SU-DHL-6 (cell line): ENCODE measurements around the gene MACC1.

ENCODE experiments used
- H2AFZ ChIP-seq: fragments of 200-600 bp; sonication (generic); 2 replicates; pipeline ENCODE4 v1.6.1; 2014; ENCODE audit warnings: low read depth, mild to moderate bottlenecking, moderate library complexity, mixed read lengths, antibody characterized with exemption, low read length; ENCODE audit not compliant: severe bottlenecking
- H3F3A ChIP-seq: fragments of 200-600 bp; shearing (Covaris generic); 2 replicates; pipeline ENCODE4 v1.6.0; 2016; ENCODE audit warnings: antibody characterized with exemption, mild to moderate bottlenecking; ENCODE audit not compliant: insufficient read depth
- H3K27ac ChIP-seq: fragments of 200-600 bp; sonication (generic); 2 replicates; pipeline ENCODE4 v1.5.1; 2016; ENCODE audit warnings: low read depth, mild to moderate bottlenecking, low read length, moderate library complexity, mixed read lengths
- H3K27me3 ChIP-seq: fragments of 200-600 bp; sonication (generic), shearing (Covaris generic); 2 replicates; pipeline ENCODE4 v1.6.0; 2014; ENCODE audit warnings: mild to moderate bottlenecking, low read length
- H3K36me3 ChIP-seq: fragments of 200-600 bp; sonication (generic); 2 replicates; pipeline ENCODE4 v1.6.1; 2014; ENCODE audit warnings: mild to moderate bottlenecking, low read length, mixed read lengths
- H3K4me2 ChIP-seq: fragments of 300-600, 200-600 bp; shearing (Covaris generic), sonication (generic); 2 replicates; pipeline ENCODE4 v1.6.0; 2014; ENCODE audit warnings: low read length, low read depth, mild to moderate bottlenecking; ENCODE audit not compliant: poor library complexity, severe bottlenecking
- H3K4me3 ChIP-seq: fragments of 200-600 bp; sonication (generic); 2 replicates; pipeline ENCODE4 v1.5.1; 2014; ENCODE audit warnings: antibody characterized with exemption, low read length, mild to moderate bottlenecking, mixed read lengths; ENCODE audit not compliant: insufficient read depth, poor library complexity, severe bottlenecking
- H3K79me2 ChIP-seq: fragments of 200-600 bp; sonication (generic); 2 replicates; pipeline ENCODE4 v1.6.1; 2014; ENCODE audit warnings: mild to moderate bottlenecking, low read length, moderate library complexity; ENCODE audit not compliant: insufficient read depth
- H3K9ac ChIP-seq: fragments of 200-600 bp; sonication (generic); 2 replicates; pipeline ENCODE4 v1.7.0; 2014; ENCODE audit warnings: mild to moderate bottlenecking, low read length
- H3K9me2 ChIP-seq: fragments of 200-600 bp; sonication (generic); replicated peaks from 2 replicates; pipeline ENCODE4 v1.6.1; 2014; ENCODE audit warnings: low read length; ENCODE audit not compliant: insufficient read depth
- H3K9me3 ChIP-seq: fragments of 200-600 bp; sonication (generic); 2 replicates; pipeline ENCODE4 v1.6.1; 2014; ENCODE audit warnings: low read length, mixed read lengths; ENCODE audit not compliant: insufficient read depth
- H4K20me1 ChIP-seq: fragments of 200-600 bp; sonication (generic); 2 replicates; pipeline ENCODE4 v1.6.1; 2014; ENCODE audit warnings: low read depth, mild to moderate bottlenecking, antibody characterized with exemption, low read length, moderate library complexity, mixed read lengths
- CTCF ChIP-seq: fragments of 200-600 bp; sonication (generic); IDR thresholded peaks from one replicate; pipeline ENCODE4 v1.5.1; 2017; ENCODE audit warnings: antibody characterized with exemption, mild to moderate bottlenecking, low read length, moderate library complexity; ENCODE audit not compliant: insufficient read depth, poor library complexity, severe bottlenecking
- EZH2phosphoT487 ChIP-seq: fragments of 200-600 bp; sonication (generic), shearing (Covaris generic); conservative IDR thresholded peaks from 2 replicates; pipeline ENCODE4 v1.6.1; 2018; ENCODE audit warnings: mild to moderate bottlenecking, antibody characterized with exemption, low read length, moderate library complexity, mixed read lengths

MACC1 gene

GRCh38 chr7:20257212-20257611, 40.0 kb upstream of the MACC1 start:
- no peaks in the 10 kb centered on the region for H3K9me2 ChIP-seq
- H3K27me3 ChIP-seq = no peaks in the 10 kb centered on the region
- H3K36me3 ChIP-seq = no peaks in the 10 kb centered on the region
- H3K4me3 ChIP-seq = no peak overlapping the region
- no peak overlapping the region for H2AFZ ChIP-seq
- H3K27ac ChIP-seq = no peak overlapping the region
- TF ChIP-seq EZH2phosphoT487 (no peak), CTCF (no peak)
- H4K20me1 ChIP-seq = no peaks in the 10 kb centered on the region
- no peak overlapping the region for H3K4me2 ChIP-seq
- H3K9ac ChIP-seq = no peak overlapping the region
- H3K79me2 ChIP-seq = no peaks in the 10 kb centered on the region
- no peaks in the 10 kb centered on the region for H3K9me3 ChIP-seq
- no peaks in the 10 kb centered on the region for H3F3A ChIP-seq

GRCh38 chr7:20249920-20250319, 32.7 kb upstream of the MACC1 start:
- H3K36me3 ChIP-seq = no peaks in the 10 kb centered on the region
- no peaks in the 10 kb centered on the region for H3K27me3 ChIP-seq
- no peak overlapping the region for H3K4me2 ChIP-seq
- H3K79me2 ChIP-seq = no peaks in the 10 kb centered on the region
- no peak overlapping the region for H3K27ac ChIP-seq
- no peak overlapping the region for H3K9ac ChIP-seq
- no peaks in the 10 kb centered on the region for H3K9me3 ChIP-seq
- TF ChIP-seq CTCF = no peak
- TF ChIP-seq EZH2phosphoT487 = no peak
- no peak overlapping the region for H2AFZ ChIP-seq
- H3K9me2 ChIP-seq = no peaks in the 10 kb centered on the region
- H3K4me3 ChIP-seq = no peak overlapping the region
- H4K20me1 ChIP-seq = no peaks in the 10 kb centered on the region
- no peaks in the 10 kb centered on the region for H3F3A ChIP-seq

GRCh38 chr7:20249376-20249775, 32.2 kb upstream of the MACC1 start:
- no peaks in the 10 kb centered on the region for H3K27me3 ChIP-seq
- no peaks in the 10 kb centered on the region for H3K79me2 ChIP-seq
- no peaks in the 10 kb centered on the region for H3K36me3 ChIP-seq
- H4K20me1 ChIP-seq = no peaks in the 10 kb centered on the region
- H3K27ac ChIP-seq = no peak overlapping the region
- no peaks in the 10 kb centered on the region for H3K9me2 ChIP-seq
- H3K9ac ChIP-seq = no peak overlapping the region
- no peak overlapping the region for H3K4me2 ChIP-seq
- H3K9me3 ChIP-seq = no peaks in the 10 kb centered on the region
- H3K4me3 ChIP-seq = no peak overlapping the region
- H2AFZ ChIP-seq = no peak overlapping the region
- no peaks in the 10 kb centered on the region for H3F3A ChIP-seq
- TF ChIP-seq EZH2phosphoT487 (no peak), CTCF (no peak)
